HG03442 (cell line): ENCODE results near the gene GNPTG.

Source experiments
- ATAC-seq: cut with Tn5 transposase; IDR thresholded peaks from one replicate; pipeline ENCODE4 v1.9.1; 2021; ENCODE audit warnings: mild to moderate bottlenecking, moderate library complexity; ENCODE audit not compliant: unreplicated experiment

GNPTG gene

GRCh38 chr16:1392826-1393225 lies 41.1 kb downstream of the GNPTG start:
- no peak for ATAC-seq

DNA sequence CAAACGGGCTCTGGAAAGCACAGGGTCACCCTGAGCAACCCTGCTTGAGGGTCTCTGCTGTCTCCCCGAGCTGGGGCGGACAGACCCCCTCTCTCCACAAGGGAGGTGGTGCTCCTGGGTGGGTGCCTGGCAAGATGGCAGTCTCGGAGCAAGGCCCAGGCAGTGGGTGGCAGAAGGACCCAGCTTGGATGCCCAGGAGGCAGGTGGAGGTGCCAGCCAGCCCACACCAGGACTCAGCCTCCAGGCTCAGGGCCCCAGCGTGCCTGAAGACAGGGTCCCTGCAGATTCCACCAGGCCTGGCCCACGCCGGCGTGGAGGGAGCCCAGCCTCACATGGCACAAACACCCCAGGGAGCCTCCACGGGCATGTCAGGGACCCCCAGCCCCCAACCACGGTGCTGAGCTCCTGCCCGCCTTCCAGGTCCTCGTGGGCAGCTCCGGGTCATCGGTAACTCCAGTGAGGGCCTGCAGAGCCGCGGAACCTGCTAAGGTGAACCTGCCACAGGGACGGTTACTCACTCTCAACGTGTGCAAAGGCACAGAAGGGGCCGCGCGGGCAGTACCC lies 42.0 kb downstream of the GNPTG start:
- ATAC-seq, result no peak

DNA sequence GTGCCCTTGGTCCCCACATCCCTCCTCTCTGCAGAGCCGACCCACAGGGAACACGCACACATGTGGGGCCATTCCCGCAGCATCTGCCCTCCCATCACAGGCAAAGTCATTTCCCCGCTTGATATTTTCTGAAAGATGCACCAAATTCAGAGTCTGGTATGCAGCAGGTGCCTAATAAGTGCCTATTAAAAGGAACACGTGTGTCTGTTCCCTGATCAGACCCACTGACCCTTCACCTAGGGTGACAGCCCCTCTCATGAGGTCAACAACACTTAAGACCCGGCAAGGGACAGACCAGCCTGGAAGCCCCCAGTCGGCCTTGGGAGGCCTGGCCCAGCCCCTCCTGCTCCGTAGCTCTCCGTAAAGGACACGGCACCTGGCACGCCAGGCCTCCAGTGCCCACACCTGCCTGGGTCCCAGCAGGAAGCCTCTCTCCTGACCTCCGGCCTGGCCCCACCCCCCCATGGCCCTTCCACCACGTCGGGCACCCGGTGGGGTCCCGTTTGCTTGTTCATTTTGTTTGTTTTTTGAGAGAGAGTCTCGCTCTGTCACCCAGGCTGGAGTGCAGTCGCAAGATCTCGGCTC lies 42.7 kb downstream of the GNPTG start:
- ATAC-seq, result no peak

DNA sequence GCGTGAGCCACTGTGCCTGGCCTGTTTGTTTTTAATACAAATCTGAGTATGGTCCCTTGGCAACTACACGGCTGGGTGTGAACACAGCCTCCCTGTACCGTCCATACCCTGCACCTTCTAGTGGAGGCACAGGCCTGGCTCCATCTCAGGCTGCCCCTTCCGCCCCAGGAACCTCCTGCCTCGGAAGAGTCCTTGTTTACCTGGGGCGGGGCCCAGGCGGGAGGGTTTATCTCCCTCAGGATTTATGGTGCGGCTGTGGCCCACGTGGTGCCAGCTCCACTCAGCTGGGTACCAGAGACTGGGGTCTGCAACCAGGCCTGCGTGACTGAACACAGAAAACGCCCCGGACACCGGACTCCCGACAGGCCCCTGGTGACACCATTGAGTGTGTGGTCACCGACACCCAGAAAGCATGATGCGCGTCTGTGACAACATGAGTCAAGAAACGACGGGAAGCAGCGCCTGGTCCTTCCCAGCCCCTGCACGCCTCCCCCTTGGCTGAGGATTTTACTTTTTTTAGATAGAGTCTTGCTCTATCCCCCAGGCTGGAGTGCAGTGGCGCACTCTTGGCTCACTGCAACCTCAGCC lies 43.8 kb downstream of the GNPTG start:
- ATAC-seq, result no peak

DNA sequence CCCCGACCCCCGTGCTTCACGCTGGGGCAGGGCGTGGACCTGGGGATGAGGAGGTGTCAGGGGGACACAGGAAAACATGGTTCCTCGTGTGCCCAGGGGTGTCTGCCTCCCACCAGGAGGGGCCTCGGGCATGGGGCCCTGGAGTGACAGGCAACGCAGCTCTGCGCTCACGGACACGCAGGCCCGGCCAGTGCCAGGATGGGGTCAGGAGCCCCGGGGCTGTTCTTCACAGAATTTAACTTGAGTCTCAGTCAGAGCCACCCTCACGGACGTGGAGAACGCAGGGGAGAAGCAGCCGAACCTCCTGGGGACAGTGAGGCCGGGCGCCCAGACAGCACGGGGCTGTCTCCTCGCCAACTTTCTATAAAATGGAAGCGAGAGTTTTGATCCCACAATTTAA lies 46.0 kb downstream of the GNPTG start:
- no peak for ATAC-seq

DNA sequence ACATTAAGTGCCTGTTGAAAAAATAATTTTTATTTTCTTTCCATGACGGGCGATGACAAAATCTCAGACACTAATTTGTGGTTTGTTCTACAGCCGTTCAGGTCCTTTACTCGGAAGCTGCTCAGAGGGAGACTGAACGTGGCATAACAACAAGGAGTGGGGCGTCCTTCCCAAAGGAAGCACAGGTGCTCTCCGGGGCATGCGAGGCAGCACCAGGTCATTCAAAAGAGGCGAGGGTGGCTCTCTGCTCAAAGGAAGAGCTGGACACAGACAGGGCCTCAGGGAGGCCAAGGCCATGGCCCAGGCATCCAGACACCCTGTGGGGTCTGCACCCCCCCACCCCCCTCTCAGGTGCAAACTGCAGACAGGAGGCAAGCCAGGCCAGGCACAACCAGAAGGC lies 46.6 kb downstream of the GNPTG start:
- no peak for ATAC-seq

- ATAC-seq, result no peak
Measured at GRCh38 chr16:1398826-1399581, 47.3 kb downstream of the GNPTG start.

- ATAC-seq, result no peak
Measured at GRCh38 chr16:1401061-1401757, 49.5 kb downstream of the GNPTG start.

DNA sequence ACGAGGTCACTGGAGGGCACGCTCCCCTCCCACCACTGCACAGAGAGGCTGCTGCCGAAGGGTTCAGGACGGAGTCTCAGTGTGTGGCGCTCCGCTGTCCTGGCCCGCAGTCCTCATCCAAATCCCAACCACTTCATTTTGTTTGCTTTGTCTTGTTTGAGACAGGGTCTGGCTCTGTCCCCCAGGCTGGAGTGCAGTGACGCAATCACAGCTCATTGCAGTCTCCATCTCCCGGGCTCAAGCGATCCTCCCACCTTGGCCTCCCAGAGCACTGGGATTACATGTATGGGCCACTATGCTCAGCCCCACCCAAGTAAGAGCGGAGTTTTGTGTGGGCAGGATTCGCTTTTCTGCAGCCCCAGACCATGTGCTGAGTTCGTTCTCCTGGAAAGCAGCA lies 50.0 kb downstream of the GNPTG start:
- no peak for ATAC-seq

GRCh38 chr16:1403036-1403435 lies 51.3 kb downstream of the GNPTG start:
- ATAC-seq, result no peak

- no peak for ATAC-seq
Measured at GRCh38 chr16:1403733-1404132, 52.0 kb downstream of the GNPTG start.

GRCh38 chr16:1407753-1408152 lies 56.0 kb downstream of the GNPTG start:
- ATAC-seq, result peak; percentile 9

DNA sequence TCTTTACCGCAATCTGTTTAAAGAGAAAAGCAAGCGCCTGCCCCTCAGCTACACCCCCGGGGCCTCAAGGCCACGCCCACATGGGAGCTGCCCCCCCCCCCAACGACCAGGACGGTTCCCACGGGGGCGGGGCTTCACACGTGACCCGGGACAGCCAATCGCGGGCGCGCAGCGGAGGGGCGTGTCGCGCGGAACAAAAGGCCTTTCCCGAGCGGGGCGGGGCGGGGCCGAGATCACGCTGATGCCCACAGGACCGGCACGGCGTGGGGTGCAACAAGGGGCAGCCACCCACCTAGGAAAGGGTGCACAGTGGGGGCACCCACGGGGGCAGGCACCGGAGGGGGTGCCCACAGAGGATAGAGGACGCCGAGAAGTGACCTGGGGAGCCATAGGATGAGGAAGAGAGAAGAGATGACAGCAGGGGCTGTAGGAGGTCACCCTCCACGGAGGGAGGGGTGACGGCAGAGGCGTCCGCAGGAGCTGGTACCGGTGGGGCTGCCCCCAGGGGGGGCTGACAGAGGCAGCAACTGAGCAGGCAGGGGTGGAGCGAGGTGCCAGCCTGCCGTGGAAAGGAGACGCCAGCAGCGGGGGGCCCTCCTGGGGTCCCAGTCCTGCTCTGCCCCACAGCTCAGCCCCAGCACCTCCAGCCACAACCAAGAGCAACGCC lies 56.6 kb downstream of the GNPTG start:
- peak; percentile 79 for ATAC-seq

- ATAC-seq, result no peak
Measured at GRCh38 chr16:1412847-1413246, 61.1 kb downstream of the GNPTG start.
